RCC 7860 (cell line): ENCODE measurements around the gene FAM114A2.

Experiments
- DNase-seq: peaks from one replicate; pipeline ENCODE4 v3.0.0-alpha.2; 2015; ENCODE audit warnings: low spot score
- FAIRE-seq: peaks from 2 replicates; lab custom pipeline; 2012; peaks lifted over from hg19 to GRCh38; lab: Jason Lieb, UNC

Gene FAM114A2

DNA sequence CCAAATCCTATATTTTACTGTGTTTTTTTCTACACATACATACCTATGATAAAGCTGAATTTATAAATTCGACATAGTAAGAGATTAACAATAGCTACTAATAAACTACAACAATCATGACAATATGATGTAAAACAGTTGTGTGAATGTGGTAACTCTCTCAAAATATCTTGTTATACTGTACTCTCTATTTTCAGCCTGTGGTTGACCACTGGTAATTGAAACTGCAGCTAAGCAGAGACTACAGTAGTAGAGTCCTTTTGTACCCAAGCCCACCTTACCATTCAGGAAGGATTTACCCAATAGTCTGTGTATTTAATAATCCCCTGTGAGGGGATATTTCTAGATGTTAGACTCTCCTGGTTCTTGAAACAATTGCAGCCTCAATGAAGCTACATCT is 86.7 kb downstream of the FAM114A2 start:
- no peak for DNase-seq
- FAIRE-seq = no peak

- DNase-seq = no peak
Measured at GRCh38 chr5:153941265-153941664, 97.4 kb downstream of the FAM114A2 start.

More at GRCh38 chr5:153941265-153941664, 97.4 kb downstream of the FAM114A2 start:
- FAIRE-seq = no peak
